GF-D8 (cell line): Measurements from ENCODE around the gene CUBN.

Source experiments
- DNase-seq: peaks from one replicate; lab custom pipeline; 2025; lab: John Stamatoyannopoulos, UW

The CUBN gene

GRCh38 chr10:17106991-17107390 is 22.6 kb downstream of the CUBN start:
- DNase-seq, result no peak

- no peak for DNase-seq
These were observed 27.7 kb downstream of the CUBN start for GRCh38 chr10:17101910-17102266.

- DNase-seq, result no peak
These were observed 28.2 kb downstream of the CUBN start for GRCh38 chr10:17101257-17101909.

DNA sequence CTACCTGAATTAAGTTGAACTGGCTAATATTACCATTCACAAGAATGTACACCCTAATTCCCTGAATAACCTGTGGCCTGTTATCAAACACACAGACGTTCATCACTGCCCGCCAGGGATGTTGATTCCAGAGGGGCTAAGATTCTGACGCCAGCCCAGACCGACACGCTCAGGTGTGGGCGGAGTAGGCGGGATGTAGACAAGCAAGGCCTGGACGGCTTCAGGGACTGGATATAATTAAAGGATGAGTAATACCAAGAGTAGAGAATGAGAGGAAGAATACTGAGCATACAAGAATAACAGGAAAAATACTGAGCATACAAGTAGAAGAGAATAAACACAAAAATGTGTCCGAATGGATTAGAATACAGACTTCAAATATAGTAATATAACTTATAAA is 29.0 kb downstream of the CUBN start:
- DNase-seq, result no peak

DNA sequence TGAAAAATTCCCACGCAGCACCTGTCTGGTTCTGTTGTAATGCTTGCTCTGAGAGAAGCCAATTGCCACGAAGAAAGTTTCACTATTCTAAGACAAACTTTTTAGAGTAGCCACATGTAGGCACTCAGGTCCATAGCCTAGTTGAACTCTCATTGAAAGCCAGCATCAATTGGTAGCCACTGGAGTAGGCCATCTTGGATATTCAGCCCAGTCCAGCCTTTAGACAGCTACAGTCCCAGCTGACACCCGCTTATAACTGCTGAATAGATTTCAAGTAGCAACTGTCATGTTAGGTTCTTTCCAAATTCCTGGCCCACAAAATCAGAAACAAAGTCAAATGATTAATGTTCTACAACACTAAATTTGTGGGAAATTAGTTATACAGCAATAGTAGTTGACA is 31.6 kb downstream of the CUBN start:
- no peak for DNase-seq

GRCh38 chr10:17094844-17095243 is 34.8 kb downstream of the CUBN start:
- DNase-seq, result no peak

DNA sequence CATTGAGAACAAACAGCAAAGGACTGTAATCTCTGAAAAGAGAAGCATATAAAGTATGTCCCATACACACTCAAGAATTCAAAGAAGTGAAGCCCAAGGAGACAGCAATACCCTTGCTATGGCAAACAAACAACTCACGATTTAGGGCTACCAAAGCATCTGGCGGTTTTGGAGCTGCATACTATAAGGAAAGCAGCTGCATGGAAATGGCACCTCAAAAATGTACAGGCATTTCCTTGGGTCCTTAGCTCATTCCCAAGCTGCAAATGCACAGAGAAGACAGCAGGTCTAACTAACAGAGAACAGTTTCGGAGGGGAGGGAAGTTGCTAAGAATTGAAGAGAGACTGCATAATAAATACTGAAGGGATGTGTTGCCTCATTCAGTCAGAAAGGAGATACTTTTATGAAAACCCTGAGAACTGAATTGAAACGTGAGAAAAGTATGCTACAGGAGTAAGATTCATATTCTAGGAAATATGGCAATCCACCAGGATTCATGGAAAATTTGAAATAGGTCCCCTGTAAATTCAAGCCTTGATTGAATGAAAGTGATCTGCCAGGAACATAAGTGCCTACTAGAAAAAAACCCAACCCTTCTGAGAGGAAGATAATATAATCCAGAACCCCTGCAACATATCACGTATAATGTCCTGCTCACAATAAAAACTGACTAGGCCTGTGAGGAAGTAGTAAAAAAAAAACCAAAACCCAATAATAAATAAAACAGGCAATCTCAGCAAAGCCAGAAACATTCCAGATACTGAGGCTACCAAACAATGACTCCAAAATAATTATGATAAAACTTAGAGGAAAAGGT is 36.4 kb downstream of the CUBN start:
- no peak for DNase-seq

- DNase-seq, result no peak
These were observed 37.2 kb downstream of the CUBN start for GRCh38 chr10:17092216-17092944.

- no peak for DNase-seq
These were observed 41.3 kb downstream of the CUBN start for GRCh38 chr10:17088118-17088806.

DNA sequence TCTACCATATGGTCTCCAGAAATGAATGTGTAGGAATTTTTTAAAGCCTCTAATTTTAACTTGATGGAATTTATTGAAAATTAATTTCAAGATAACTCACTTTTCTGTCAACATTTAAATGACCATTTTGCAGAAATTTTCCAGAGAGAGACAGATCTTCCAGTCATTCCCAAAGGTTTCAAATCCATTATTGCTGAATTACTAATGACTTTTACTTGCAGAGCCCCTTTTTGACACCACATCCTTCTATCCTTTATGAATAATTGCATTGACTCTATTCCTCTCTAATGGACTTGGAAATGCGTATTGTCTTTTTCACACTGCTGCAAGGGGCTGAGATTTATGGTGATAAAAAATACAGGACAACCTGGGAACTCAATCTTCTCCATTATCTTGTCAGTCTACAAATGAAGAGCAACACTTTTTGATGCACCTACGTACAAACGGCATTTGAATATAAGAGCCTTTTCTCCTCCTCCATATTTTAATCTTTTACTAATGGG is 42.7 kb downstream of the CUBN start:
- DNase-seq, result no peak

- DNase-seq, result no peak
These were observed 44.4 kb downstream of the CUBN start for GRCh38 chr10:17085011-17085725.

DNA sequence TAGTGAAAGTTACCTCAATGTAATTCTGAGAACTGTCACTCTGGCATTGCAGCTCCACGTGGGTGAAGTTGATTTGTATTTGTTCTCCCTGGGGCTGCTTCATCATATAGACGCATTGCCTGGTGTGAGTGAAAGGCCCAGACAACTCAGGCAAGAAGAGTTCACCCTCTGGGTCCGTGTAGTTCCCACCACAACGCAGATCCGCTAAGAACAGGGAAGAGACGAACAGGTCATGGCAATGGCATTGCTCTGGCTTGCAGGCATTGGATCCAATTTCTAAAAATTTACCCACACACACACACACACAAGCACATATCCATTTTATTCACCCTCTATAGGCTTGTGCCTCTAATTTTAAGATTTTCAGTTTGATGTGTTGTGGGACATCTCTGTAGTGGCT is 45.4 kb downstream of the CUBN start:
- no peak for DNase-seq

DNA sequence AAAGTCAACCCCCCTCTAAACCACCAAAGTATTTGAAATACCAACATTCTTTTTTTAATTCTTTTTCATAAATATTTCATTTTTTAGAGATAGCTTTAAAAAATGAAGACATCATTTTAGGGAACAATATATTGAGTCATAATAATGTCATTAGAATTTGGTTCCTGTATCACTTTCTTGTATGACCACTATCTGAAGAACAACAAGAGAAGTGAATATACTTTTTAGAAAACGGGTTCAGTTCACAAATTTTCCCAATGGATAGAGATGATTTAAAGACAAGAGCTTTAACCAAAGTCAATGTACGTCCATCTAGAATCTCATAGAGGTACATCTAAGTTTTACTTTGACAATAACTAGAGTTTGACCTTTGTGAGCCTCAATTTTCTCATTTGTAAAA is 48.2 kb downstream of the CUBN start:
- DNase-seq, result no peak

DNA sequence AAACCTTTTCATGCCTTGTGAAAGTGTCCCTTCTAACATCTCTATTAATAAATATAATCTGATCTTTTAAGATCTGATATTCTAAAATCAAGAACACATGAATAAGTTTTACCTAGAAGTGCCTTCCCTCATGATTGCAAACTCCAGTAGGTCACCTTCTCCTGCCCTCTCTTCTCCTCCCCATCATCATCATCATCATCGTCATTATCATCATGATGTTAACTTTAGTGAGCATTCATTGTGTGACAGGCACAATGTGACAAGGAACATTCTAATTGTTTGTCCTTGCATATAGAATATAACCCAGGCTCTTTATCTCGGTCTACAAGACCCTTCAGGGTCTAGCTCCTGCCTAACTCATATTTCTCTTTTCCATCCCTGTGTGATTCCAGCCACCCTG is 51.7 kb downstream of the CUBN start:
- no peak for DNase-seq

- no peak for DNase-seq
These were observed 52.2 kb downstream of the CUBN start for GRCh38 chr10:17077346-17077781.

DNA sequence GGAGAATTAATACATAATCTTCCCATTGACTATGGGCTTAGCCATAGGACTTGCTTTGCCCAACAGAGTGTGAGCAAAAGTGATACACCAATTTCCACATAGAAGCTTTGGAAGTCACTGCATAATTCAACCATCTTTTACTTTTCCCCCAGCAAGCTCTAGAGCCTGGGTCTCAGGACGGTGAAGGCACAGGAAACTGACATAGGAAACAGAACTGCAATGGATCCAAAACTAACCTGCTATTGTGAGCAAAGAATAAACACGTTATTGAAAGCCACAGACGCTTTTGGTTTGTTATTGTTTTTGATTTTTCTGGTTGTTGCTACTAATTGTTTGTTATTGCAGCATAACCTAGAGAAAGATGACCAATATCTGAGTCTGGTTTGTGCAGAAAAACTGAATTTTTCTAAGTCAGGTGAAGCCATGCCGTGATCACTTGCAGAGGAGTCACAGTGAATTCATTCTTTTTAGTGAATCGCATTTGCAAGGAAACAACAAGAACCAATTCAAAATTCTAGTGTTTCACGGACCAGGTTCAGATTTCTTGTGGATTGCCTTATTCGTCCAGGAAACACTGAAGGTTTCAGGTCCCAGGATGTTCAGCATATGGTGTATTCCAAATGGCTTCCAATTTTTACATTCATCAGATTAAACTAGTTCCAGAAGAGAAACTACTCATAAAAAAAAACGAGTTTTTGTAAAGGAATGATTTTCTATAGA is 52.8 kb downstream of the CUBN start:
- DNase-seq, result no peak

- DNase-seq, result no peak
These were observed 53.9 kb downstream of the CUBN start for GRCh38 chr10:17075533-17076359.

- no peak for DNase-seq
These were observed 55.1 kb downstream of the CUBN start for GRCh38 chr10:17074541-17074847.

DNA sequence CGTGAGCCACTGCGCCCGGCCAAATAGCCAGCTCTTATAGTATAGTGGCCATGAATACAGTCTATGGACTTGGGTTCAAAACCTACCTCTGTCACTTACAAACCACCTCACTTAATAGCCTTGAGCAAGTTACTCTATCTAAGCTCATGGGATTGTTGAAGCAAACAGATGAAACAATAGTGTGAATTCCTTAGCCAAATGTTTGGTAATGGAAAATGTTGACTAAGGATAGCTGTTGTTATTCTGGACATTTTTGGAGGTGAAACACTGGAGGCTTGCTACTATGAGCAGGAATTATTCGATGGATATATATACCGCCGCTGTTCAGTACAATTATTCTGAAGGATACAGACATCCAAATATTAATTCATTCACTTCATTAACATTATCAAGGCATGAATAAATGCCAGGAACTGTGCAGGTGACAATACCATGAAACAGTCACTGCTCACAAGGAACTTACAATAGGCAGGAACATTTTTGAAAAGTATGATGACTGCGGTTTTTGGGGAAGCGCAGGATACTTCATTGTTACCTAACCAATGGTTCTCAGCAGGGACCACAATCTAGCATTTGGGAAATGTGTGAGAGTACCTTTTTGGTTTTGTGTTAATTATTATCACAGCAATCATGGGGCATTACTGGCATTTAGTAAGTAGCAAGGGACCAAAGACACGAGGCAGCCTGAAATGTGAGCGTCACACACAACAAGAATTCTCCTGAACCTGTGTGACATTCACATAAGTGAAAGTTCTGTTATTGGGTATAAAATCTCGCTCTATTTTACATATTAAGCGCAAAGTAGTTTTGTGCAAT is 55.7 kb downstream of the CUBN start:
- no peak for DNase-seq
